K562 (cell line): ENCODE data around the gene DUXB. TPM values are rescaled to one million over a fixed set of nuclear protein-coding genes. Genes with fewer than 3 reads are reported as not detected.
A peak's percentile ranks its signal among the peaks of the same experiment; 100 is the strongest.

Experiments
- ARNT ChIP-seq, 2 experiments: fragments of 450-650 bp; IDR thresholded peaks; 2 replicates each; pipeline ENCODE4 v1.6.1; 2016; ENCODE audit warnings: mild to moderate bottlenecking in 1 of 2
- ATF7 ChIP-seq: fragments of 450-650 bp; IDR thresholded peaks from 2 replicates; pipeline ENCODE4 v1.7.1; 2014; ENCODE audit warnings: mild to moderate bottlenecking, moderate library complexity
- BRD9 ChIP-seq: fragments of 450-650 bp; IDR thresholded peaks from 2 replicates; pipeline ENCODE4 v1.6.1; 2018; ENCODE audit warnings: low read depth; ENCODE audit not compliant: partially characterized antibody
- CBX1 ChIP-seq: sonication (generic); IDR thresholded peaks from 2 replicates; pipeline ENCODE4 v1.6.1; 2016; ENCODE audit warnings: antibody characterized with exemption, low read depth, mild to moderate bottlenecking
- CBX2 ChIP-seq: fragments of 200-600 bp; sonication (generic); IDR thresholded peaks from one replicate; pipeline ENCODE4 v1.6.1; 2012; ENCODE audit warnings: mild to moderate bottlenecking, low read length, inconsistent platforms; ENCODE audit not compliant: insufficient read depth, poor library complexity, severe bottlenecking
- CHAMP1 ChIP-seq: fragments of 450-650 bp; IDR thresholded peaks from 2 replicates; pipeline ENCODE4 v1.6.1; 2016; ENCODE audit warnings: mild to moderate bottlenecking
- DDX20 ChIP-seq: fragments of 450-650 bp; IDR thresholded peaks from 2 replicates; pipeline ENCODE4 v1.6.1; 2016; ENCODE audit warnings: missing genetic modification characterization, low read depth, mild to moderate bottlenecking, missing compliant biosample characterization, moderate library complexity
- FIP1L1 ChIP-seq: fragments of 200-400 bp; formaldehyde crosslinking; IDR thresholded peaks from 2 replicates; pipeline ENCODE4 v1.6.1; 2018; ENCODE audit warnings: mild to moderate bottlenecking, low read depth, low read length; ENCODE audit not compliant: poor library complexity, severe bottlenecking
- ID3 ChIP-seq, 2 experiments: fragments of 250-450 bp in 1 of 2; fragments of 450-650 bp in 1 of 2; sonication (Bioruptor Pico) in 1 of 2; IDR thresholded peaks; 2 replicates each; pipeline versions ENCODE4 v1.6.1 to v1.8.0; 2016 to 2021; ENCODE audit warnings: mild to moderate bottlenecking in 2 of 2, moderate library complexity in 2 of 2, missing compliant biosample characterization in 1 of 2, missing genetic modification characterization in 1 of 2
- MBD2 ChIP-seq: sonication (generic); IDR thresholded peaks from 2 replicates; pipeline ENCODE4 v1.6.1; 2016; ENCODE audit warnings: low read depth, borderline replicate concordance
- MNT ChIP-seq, 2 experiments: fragments of 450-650 bp; conservative IDR thresholded peaks; 2 replicates each; pipeline ENCODE4 v1.6.1; 2017; ENCODE audit warnings: mild to moderate bottlenecking in 2 of 2, moderate library complexity in 2 of 2
- MTA2 ChIP-seq: fragments of 450-650 bp; IDR thresholded peaks from 2 replicates; pipeline ENCODE4 v1.6.1; 2016; ENCODE audit warnings: low read depth
- PKNOX1 ChIP-seq: fragments of 450-650 bp; IDR thresholded peaks from 2 replicates; pipeline ENCODE4 v1.6.1; 2016
- PURB ChIP-seq: sonication (generic); formaldehyde crosslinking; IDR thresholded peaks from 2 replicates; pipeline ENCODE4 v1.9.0; 2021; ENCODE audit warnings: low read depth, mild to moderate bottlenecking, missing genetic modification reagents
- SMAD4 ChIP-seq: fragments of 250-450 bp; sonication (Bioruptor Pico); conservative IDR thresholded peaks from 2 replicates; pipeline ENCODE4 v1.8.0; 2021; ENCODE audit warnings: inconsistent platforms, mild to moderate bottlenecking, moderate library complexity
- TAL1 ChIP-seq: fragments of 450-650 bp; IDR thresholded peaks from 2 replicates; pipeline ENCODE4 v1.6.1; 2016; ENCODE audit warnings: mild to moderate bottlenecking
- ZBTB26 ChIP-seq: fragments of 450-650 bp; formaldehyde crosslinking; IDR thresholded peaks from 2 replicates; pipeline ENCODE4 v1.4.0; 2022; ENCODE audit warnings: missing genetic modification characterization
- ZNF830 ChIP-seq: fragments of 250-450 bp; sonication (Bioruptor Pico); IDR thresholded peaks from 2 replicates; pipeline ENCODE4 v1.5.0; 2021; ENCODE audit warnings: mild to moderate bottlenecking
- polyA plus RNA-seq, 8 experiments: library from polyadenylated mRNA; depleted of rRNA in 4 of 8; stranded (reverse) in 5 of 8; unstranded in 3 of 8; fragments of >200 nt; fragmentation: Nextera tagmentation in 2 of 8; fragmentation: Illumina TruSeq in 1 of 8; extraction: Ambion mirVana in 2 of 8; extraction: Trizol in 1 of 8; gene quantifications; 2 replicates each; pipeline versions ENCODE4 v1.2.1 to v1.2.3, GENCODE V29; 2011 to 2014; ENCODE audit warnings: inconsistent platforms in 1 of 8, missing spikeins in 1 of 8
- total RNA-seq, 7 experiments: library from RNA; depleted of rRNA in 6 of 7; stranded (reverse); fragments of >200 nt in 6 of 7; fragmentation: Illumina TruSeq in 2 of 7; extraction: Trizol in 2 of 7; gene quantifications; 2 replicates each; pipeline versions ENCODE4 v1.2.1 to v1.2.3, GENCODE V29; 2011 to 2021; ENCODE audit warnings: low replicate concordance in 1 of 7

The DUXB gene
- total and polyA plus RNA-seq, 9 of the 15 experiments (the other 6 are each of a cell fraction or from before 2014, with no cell fraction given), result not detected

- TF ChIP-seq PURB (no peak), FIP1L1 (peak; percentile 37), TAL1 (no peak), ZNF830 (CRISPR knock-in tag) (0 out of 2 replicates have a peak, but pooled peaks have one; percentile 76), MTA2 (peak; percentile 65), CBX1 (peak; percentile 58; the same call in 1 of the 2 replicates), ID3 (CRISPR knock-in tag; IDR thresholded peaks at IDR 0.05) (no peak), ID3 (tag; IDR thresholded peaks at IDR 0.05) (no peak), BRD9 (no peak), MNT (conservative IDR thresholded peaks at IDR 0.05) (peak; percentile 10 to 91), SMAD4 (CRISPR knock-in tag) (0 out of 2 replicates have a peak, but pooled peaks have one; percentile 35), ZBTB26 (no peak), ATF7 (peak; percentile 65), CBX2 (no peak), MBD2 (0 out of 2 replicates have a peak, but pooled peaks have one; percentile 47), ARNT (IDR thresholded peaks at IDR 0.05) (no peak), DDX20 (tag) (no peak), PKNOX1 (peak; percentile 86), CHAMP1 (no peak)
Observed at GRCh38 chr16:75647492-75648264, 53.6 kb downstream of the DUXB start, which contains the start of the genes KARS1 and TERF2IP (continued).
